SW480 (cell line): ENCODE measurements around the gene TTC28.
"Not testable (repeated sequence)": the region's sequence is repeated elsewhere in the genome, so short reads cannot be mapped to it uniquely, and the experiment has no call there.

Experiments
- DNase-seq: peaks from one replicate; pipeline ENCODE4 v3.0.0-alpha.2; 2016; ENCODE audit warnings: low spot score

Gene TTC28

DNA sequence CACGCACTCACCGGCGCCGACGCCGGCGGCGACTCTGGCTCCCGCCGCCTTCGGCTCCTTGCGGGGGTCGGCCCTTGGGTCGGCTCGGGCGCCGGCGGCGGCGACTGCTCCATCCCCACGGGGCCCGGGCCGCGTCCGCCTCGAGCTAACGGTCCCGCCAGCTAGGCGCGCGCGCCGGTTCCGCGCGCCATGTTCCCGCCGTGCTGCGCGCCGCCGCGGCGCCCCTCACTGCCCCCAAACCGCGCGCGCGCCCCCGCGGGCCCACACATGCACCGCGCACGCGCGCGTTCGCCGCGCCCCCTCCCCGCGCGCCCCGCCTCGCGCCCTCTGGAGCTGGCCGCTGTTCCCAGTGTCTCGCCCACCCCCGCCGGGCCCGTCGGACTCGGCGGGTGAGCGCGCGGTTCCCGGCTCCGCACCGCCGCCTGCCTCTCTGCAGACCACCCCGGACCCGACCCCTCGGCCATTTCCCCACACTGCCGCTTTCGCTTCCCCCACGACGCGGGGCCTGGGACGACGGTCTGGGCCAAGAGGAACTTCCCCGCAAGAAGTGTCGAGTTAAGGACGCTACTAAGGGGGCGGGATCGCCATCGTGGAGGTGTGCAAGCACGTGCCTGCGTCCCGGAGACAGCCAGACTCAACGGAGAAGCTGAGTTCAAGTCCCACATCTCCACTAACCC lies at the start of gene TTC28:
Gene TTC28, minus strand, starts transcription at position 230 of the 677 bp plus-strand sequence. Its CDS starts 117 bp downstream, at position 113.
- not testable (repeated sequence) for DNase-seq

DNA sequence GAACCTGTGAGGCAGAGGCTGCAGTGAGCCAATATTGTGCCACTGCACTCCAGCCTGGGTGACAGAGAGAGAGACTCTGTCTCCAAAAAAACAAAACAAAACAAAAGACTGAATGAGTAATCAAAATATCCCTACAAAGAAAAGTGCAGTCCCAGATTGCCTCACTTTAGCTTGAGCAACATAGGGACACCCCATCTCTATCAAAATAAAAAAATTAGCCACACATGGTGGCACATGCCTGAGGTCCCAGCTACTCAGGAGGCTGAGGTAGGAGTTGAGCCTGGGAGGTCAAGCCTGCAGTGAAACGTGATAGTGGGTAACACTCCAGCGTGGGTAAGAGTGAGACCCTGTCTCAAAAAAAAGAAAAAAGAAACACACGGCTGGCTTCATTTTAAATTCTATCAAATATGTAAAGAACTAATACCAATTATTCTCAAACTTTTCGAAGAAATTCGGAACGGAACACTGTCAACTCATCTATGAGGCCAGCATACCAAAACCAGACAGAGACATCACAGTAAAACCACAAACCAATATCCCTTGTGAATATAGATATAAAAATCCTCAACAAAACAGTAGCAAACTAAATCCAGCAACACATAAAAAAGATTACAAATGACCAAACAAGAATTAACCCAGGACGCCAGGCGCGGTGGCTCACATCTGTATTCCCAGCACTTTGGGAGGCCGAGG lies 49.1 kb upstream of the TTC28 start:
- DNase-seq = no peak

DNA sequence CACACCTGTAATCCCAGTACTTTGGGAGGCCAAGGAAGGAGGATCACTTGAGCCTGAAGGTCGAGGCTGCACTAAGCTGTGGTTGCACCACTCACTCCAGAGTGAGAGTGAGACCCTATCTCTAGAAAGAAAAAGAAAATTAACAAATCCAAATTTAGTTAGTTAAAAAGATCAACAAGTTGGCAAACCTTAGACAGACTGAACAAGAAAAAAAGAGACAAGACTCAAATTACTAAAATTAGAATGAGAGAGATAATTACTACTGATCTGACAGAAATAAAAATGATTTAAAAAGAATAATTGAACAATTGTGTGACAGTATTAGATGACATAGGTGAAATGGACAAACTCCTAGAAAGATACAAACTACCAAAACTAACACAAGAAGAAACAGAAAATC lies 48.4 kb upstream of the TTC28 start:
- DNase-seq = no peak

DNA sequence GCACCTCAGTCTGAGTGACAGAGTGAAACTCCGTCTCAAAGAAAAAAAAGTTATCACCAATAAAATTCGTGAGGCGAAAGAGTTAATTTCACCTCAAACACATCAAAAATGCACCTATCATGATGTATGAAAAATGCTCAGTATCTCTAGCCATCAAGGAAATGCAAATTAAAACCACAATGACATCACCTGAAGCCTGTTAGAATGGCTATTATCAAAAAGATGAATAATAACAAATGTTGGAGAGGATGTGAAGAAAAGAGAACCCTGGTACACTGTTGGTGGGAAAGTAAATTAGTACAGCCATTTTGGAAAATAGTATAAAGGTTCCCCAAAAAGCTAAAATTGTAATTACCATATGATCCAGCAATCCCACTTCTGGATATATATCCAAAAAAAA lies 38.4 kb upstream of the TTC28 start:
- no peak for DNase-seq

DNA sequence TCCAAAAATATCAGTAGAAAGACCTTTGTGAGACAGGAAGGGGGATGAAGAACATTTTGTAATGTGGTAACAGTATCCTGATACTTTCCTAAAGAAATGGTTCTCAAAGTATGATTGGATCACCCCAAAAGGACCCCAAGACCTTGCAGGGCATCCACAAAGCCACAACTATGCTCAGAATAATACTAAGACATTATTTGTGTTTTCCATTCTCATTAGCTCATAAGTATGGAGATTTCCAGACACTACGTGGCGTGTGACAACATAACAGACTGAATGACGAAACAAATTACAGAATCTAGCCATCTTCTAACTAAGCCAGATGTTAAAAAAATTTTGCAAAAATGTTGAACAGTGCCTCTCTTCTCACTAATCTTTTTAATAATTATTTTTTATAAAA lies 37.0 kb upstream of the TTC28 start:
- DNase-seq = no peak

DNA sequence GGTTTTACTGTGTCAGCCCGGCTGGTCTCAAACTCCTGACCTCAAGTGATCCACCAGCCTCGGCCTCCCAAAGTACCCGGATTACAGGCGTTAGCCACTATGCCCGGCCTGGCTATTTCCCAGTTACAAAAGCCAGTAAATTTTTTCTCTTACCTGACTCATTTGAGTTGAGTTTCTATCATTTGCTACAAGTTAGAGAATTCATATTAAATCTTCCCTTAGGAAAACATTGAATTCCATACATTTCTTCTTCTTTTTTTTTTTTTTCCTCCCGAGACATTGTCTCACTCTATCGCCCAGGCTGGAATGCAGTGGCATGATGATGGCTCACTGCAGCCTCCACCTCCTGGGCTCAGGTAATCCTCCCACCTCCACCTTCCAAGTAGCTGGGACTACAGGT lies 36.0 kb upstream of the TTC28 start:
- DNase-seq = no peak

DNA sequence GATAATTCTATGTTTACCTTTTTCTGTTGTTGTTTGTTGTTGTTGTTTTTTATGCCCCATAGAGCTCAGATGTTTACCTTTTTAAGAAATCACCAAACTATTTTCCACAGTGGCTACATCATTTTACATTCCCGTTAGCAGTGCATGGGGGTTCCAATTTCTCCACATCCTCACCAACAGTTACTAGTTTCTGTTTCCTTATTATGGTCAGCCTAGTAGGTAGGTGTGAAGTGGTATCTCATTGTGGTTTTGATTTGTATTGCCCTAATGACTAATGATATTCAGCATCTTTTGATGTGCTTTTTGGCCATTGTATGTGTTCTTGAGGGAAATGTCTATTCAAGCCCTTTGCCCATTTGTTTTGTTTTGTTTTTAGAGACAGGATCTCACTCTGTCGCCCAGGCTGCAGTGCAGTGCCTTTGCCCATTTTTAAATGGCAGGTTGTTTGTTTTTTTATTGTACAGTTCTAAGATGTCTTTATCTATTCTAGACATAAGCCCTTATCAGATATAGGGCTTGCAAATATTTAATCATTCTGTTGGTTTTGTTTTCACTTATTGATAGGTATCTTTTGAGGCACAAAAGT lies 34.5 kb upstream of the TTC28 start:
- peak; percentile 29 for DNase-seq

DNA sequence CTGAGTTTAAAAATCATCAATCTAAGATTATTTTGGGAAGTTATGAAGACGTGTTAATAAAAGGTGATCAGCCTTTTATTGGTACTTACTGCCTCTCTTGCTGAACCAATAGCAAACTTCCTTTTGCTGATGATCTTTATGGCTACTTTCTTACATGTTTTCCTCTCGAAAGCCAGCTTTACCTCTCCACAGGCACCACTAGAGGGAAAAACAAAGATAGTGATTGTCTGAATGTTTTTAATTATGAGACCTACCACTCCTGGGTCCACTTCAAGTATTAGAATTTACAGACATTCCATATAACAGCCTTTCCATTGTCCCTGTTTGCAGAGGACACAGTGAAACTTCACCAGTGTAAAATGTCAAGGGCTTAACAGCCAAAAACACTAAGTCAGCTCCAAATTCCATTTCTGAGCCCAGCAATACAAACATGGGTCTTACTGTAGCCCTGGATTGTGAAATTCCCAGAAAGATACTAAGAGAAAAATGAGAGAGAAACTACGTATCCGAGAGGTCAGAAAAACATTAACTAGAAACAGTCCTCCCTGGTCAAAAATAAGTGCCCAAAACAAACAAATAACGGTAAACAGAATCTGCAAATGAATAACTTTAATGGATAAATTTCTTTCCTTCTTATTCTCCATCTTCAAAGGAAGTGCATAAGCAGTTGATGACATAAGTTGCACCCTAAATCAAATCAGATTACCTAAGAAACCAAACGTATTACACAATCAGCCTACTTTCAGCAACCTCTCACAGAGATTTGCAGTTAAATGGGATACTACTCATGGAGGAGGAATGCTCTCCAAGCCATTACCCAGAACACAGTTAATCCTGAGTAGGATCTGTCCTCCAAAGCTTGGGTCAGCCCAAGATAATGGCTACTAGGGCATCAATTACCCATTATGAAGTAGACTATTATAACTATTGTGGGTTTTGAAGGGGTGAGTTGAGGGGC lies 32.5 kb upstream of the TTC28 start:
- peak; percentile 16 for DNase-seq

DNA sequence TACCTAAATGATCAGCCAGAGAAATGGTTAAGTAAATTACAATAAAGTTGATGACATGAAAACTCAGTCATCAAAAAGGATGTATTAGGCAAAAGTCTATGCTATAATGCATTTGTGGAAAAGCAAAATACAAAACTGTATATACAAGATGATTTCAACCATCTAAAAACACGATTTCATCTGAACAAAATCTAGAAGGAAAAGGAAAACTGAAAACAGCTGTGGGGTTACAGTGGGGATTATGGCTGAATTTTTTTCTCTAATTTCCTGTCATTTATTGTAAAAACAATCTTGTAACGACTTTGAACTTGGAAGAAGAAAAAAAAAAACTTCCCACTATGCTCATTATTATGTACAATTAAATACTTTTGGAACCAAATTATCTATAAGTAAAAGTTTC lies 31.7 kb upstream of the TTC28 start:
- DNase-seq = no peak

DNA sequence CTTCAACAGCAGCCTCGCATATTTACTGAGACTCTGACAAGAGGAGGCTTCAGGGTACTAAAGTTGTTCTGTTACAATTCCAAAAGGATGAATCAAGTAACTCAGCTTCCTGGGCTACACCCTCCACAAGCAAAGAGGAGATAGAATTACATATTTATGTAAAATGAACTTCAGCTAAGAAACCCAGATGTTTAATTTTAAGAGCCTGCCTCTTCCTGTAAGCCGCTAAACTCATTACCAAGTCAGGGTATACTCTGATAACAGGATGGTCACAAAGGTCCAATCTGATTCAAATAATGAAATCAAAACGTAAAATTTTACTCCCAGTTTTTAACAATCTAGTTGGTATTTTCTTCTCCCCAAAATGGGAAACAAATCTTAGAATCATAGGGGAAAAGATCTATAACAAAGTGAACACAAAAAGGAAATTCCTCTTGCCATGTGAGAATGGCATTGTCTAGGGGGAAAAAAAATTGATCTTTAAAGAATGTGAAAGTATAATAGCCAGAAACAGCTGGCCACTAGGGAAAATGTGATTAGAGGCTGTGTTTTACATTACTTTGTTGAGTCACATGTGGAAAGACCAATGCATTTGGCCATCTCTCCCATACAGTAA lies 31.0 kb upstream of the TTC28 start:
- DNase-seq = no peak

DNA sequence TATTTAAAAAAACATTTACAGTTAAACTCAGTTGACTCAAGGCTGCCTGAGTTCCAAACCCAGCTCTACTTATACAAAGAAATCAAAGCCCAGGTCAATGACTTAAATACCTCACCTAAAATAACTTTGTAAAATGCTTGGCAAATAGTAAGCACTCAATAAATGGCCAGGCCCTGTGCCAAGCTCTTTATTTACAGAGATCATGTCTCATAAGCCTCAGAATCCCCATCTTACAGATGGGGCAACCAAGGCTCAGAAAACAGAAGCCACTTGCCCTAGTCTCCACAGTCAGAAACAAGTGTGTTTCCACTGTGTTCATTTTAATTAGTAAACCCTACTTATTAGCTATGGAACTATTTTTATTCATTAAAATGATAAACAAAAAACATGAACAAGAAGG lies 30.5 kb upstream of the TTC28 start:
- DNase-seq = no peak

DNA sequence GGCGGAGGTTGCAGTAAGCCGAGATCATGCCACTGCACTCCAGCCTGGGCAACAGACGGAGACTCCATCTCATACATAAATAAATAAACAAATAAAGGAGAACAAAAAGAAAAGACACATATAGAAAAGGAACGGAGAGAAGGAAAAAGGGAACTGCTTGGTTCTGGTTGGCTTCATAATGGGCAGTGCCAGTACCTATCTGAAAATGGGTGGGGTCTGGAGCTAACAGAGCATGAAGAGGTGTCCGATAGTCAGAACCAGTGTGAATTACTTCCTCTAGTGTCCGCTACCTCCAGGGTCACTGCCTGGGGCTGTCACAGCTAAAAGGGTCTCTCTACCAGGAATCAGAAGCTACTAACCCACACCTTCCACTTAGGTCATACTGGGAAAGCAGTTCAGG lies 27.2 kb upstream of the TTC28 start:
- no peak for DNase-seq

DNA sequence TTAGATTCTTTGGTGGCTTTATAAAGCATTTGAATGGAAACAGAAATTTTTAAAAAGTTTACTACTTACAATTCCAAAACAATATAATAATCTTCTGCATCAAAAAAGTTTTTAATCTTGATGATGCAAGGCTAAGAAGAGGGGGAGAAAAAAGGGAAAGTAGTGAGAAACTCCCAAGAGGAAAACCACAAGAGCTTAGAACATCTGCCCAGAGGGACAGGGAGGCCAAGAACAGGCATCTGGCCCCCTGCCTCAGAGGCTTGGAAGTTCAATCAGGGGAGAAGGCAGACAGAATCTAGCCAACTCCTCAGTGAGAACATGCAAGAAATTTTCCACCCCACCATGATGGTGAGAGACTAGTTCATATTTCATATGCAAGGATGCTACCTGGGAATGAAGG lies 23.8 kb upstream of the TTC28 start:
- DNase-seq = no peak

DNA sequence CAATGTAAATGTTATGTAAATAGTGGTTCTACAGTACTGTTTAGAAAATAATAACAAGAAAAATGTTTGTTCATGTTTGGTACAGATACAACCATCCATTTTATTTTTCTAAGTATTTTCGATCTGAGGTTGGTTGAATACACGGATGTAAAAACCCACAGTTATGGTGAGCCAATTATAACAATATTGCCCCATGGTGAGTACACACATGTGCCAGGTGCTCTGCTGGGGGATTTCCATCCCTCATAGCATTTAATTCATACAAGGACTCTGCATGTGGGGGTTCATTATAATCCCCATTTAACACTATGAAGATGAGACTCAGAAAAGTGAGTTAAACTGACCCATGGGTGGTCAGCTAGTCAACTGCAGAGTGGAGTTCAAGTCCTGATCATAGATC lies 23.3 kb upstream of the TTC28 start:
- DNase-seq = no peak

DNA sequence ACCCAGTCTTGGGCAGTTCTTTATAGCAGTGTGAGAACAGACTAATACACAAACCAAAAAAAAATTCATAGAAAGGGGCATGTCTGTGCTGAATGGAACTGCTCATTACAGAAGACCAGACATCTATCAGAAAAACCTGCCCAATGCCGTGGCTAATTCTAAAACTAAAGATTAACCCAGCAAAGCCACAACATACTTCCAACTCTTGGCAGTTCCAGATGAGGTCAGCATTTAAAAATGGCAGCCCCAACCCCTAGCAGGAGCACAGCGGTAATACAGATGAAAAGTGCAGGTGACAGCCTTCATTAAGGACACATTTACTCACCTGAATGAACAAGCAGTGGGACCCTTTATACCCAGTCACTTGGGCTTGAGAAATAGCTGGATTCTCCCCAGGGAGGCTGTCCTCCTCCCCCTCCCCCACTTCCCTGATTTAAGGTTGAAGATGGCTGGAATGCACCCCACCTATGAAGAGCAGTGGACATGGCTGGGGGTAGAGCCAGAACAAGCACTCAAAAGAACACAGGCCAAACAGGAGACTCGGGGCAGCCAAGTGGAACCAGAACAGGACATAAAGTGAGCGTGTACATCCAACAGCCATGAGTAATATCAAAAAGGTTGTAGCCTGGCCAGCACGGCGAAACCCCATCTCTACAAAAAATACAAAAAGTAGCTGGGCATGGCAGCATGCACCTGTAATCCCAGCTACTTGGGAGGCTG lies 13.6 kb upstream of the TTC28 start:
- not testable (repeated sequence) for DNase-seq

DNA sequence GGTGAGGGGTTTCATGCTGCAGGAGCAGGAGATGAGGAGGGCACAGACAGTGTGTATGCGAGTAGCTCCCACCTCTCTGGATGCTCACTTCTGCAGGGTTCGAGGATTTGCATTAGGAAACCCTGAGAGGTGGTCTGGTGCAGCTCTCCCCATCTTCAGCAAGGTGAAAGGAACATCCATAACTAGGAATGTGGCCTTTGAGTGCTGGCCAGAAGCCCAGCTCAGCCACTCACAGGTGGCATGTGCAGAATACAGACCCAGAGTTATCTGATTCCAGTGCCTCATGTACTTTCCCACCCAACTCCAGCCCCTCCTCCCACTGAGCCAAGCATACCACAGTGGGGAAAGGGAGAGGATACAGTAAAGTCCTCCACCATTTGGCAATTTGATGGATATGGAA lies 10.2 kb upstream of the TTC28 start:
- not testable (repeated sequence) for DNase-seq

DNA sequence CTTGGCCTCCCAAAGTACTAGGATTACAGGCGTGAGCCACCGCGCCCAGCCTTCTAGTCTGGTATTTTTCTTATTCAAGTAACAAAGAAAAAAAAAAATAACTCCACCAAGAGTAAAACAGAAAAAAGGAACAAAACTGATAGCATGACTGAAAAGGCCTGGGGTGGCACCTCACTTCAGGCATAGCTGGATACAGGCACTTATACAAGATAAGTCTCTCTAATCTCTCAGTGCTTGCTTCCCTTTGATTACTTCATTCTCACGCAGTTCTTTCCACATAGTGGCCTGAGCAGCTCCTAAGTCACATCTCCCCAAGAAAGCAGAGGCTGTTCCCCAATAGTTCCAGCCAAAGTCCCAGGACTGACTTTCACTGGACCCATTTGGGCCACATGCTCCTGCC lies 3.3 kb upstream of the TTC28 start:
- DNase-seq = not testable (repeated sequence)

DNA sequence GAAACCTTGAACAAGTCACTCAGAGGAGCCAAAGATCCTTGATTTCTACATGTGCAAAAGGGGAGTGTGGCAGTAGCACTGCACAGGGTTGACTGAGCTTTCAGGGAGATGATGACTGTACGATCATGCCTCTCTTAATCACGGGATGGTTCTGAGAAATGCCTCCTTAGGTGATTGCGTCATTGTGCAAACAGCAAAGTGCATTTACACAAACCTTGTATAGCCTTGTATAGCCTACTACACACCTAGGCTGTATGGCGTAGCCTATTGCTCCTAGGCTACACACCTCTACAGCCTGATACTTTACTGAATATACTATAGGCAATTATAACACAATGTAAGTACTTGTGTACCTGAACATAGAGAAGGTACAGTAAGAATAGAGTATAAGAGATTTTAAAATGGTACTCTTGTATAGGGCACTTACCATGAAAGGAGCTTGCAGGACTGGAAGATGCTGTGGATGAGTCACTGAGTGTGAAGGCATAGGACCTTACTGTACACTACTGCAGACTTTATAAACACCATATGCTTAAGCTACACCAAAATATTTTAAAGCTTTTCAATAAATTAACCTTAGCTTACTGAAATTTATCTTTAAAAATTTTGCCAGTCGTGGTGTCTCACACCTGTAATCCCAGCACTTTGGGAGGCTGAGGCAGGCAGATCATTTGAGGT lies 1.3 kb upstream of the TTC28 start:
- DNase-seq = not testable (repeated sequence)

DNA sequence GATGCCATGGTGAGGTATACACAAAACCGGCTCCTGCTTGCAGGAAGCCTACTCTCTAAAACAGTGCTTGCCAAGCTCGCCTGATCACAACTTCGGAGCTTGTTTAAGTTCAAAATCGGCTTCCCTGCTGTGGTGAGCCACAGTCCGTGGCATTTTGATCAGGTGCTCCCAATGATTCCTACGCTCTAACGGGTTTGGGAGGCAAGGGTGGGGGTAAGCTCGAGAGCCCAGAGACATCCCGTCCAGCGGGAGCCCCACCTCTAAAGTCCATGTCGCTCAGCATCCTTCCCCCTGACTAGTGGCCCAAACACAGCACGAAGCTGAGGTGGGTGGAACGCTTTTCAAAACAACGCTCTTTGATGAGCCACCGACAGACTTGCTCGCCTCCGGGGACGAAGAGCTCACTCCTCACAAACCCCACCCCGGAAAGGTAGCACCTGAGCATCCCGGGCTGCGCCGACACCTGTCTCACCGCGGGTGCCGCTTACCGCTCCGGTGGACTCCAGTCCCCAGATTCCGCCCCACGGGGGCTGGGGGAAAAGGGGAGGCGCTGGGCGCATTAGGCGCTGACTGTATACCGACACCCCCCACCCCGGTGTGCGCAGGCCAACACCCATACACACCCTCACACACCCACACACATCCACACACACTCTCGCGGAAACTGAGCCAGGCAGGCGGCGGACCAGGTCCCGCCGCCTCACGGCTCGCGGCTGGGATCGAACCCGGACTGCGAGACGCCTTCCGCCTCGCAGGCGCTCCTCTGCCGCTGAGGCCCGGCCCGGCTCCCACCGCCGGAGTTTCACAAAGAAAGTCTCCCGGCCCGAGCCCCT lies 646 bp downstream of the TTC28 start:
- DNase-seq = not testable (repeated sequence)

DNA sequence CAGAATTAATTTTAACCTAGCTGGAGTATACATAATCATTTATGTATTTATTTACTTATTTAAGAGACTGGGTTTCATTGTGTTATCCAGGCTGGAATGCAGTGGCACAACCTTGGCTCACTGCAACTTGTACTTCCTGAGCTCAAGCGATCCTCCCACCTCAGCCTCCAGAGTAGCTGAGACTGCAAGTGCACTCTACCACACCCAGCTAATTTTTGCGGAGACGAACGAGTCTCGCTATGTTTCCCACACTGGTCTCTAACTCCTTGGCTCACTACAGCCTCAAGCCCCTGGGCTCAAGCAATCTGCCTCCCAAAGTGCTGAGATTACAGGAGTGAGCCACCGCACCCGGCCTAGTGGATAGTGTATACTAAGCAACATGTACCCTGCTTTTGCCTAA lies 1.5 kb downstream of the TTC28 start:
- not testable (repeated sequence) for DNase-seq
